B cell (primary cell): ENCODE results near the gene GAL3ST2. TPM values are rescaled to one million over a fixed set of nuclear protein-coding genes. Genes with fewer than 3 reads are reported as not detected.

Experiments used
- ATAC-seq: fragments of 200-7000 bp; cut with Tn5 transposase; one replicate; pipeline ENCODE4 v1.10.0; 2021; ENCODE audit warnings: low read depth, mild to moderate bottlenecking, moderate number of reproducible peaks, moderate library complexity
- CTCF ChIA-PET: fragments of 350-600 bp; sonication (Branson Sonifier 250); formaldehyde crosslinking; loops from one replicate; lab custom pipeline; 2021; ENCODE audit warnings: antibody characterized with exemption, inconsistent platforms; lab: Charles Lee
- POLR2A ChIA-PET: fragments of 350-600 bp; sonication (Branson Sonifier 250); formaldehyde crosslinking; loops from one replicate; lab custom pipeline; 2021; ENCODE audit warnings: antibody characterized with exemption; lab: Charles Lee
- DNase-seq: peaks from one replicate; pipeline ENCODE4 v3.0.0; 2013
- H2AFZ ChIP-seq: 2 replicates; pipeline ENCODE4 v1.6.1; 2012; ENCODE audit warnings: mild to moderate bottlenecking, low read depth, low read length; ENCODE audit not compliant: insufficient read depth, poor library complexity, severe bottlenecking
- H3K27ac ChIP-seq, 2 donors: 1 replicate in 1 of 2; 2 replicates in 1 of 2; pipeline ENCODE4 v1.5.1; 2012 to 2013; ENCODE audit warnings: low read length in 2 of 2, mild to moderate bottlenecking in 2 of 2, moderate library complexity in 1 of 2
- H3K27me3 ChIP-seq, 4 experiments: fragments of 200-600 bp in 1 of 4; sonication (generic) in 1 of 4; replicated peaks in 1 of 4; 1 replicate in 2 of 4; 2 replicates in 2 of 4; pipeline versions ENCODE4 v1.6.1 to v1.7.0; 2013 to 2016; ENCODE audit warnings: low read length in 3 of 4, mild to moderate bottlenecking in 2 of 4, mixed read lengths in 1 of 4, moderate library complexity in 1 of 4; ENCODE audit not compliant: insufficient read depth in 4 of 4, control insufficient read depth in 3 of 4; ENCODE audit errors: control extremely low read depth in 1 of 4
- H3K36me3 ChIP-seq, 2 experiments: replicated peaks in 1 of 2; 1 replicate in 1 of 2; 2 replicates in 1 of 2; pipeline versions ENCODE4 v1.6.1 to v1.7.1; 2013; ENCODE audit warnings: low read length in 1 of 2; ENCODE audit not compliant: insufficient read depth in 2 of 2, control insufficient read depth in 1 of 2; ENCODE audit errors: control extremely low read depth in 1 of 2, extremely low read depth in 1 of 2
- H3K4me1 ChIP-seq, 2 donors: fragments of 200-600 bp in 1 of 2; sonication (generic) in 1 of 2; 1 replicate in 1 of 2; 2 replicates in 1 of 2; pipeline versions ENCODE4 v1.5.1 to v1.6.1; 2013 to 2017; ENCODE audit warnings: low read length in 2 of 2; ENCODE audit not compliant: control insufficient read depth in 2 of 2, insufficient read depth in 2 of 2
- H3K4me2 ChIP-seq: replicated peaks from 2 replicates; pipeline ENCODE3; 2012; ENCODE audit warnings: mild to moderate bottlenecking, low read depth, low read length; ENCODE audit not compliant: poor library complexity, severe bottlenecking
- H3K4me3 ChIP-seq, 5 experiments: fragments of 200-600 bp in 1 of 5; sonication (generic) in 1 of 5; 1 replicate in 3 of 5; 2 replicates in 2 of 5; pipeline versions ENCODE4 v1.5.1 to v1.7.0; 2011 to 2016; ENCODE audit warnings: low read length in 4 of 5, mild to moderate bottlenecking in 4 of 5, low read depth in 2 of 5, control low read depth in 1 of 5, moderate library complexity in 1 of 5; ENCODE audit not compliant: insufficient read depth in 1 of 5; ENCODE audit errors: control extremely low read depth in 1 of 5, extremely low read depth in 1 of 5
- H3K79me2 ChIP-seq: fragments of 200-600 bp; sonication (generic); one replicate; pipeline ENCODE4 v1.6.0; 2016; ENCODE audit warnings: low read length; ENCODE audit not compliant: control insufficient read depth, insufficient read depth
- H3K9ac ChIP-seq: fragments of 200-600 bp; sonication (generic); 2 replicates; pipeline ENCODE4 v1.6.1; 2017; ENCODE audit warnings: mild to moderate bottlenecking, low read length, moderate library complexity
- H3K9me3 ChIP-seq, 3 donors: one replicate each; pipeline versions ENCODE4 v1.6.1 to v1.7.1; 2013; ENCODE audit warnings: low read length in 2 of 3; ENCODE audit not compliant: control insufficient read depth in 2 of 3, insufficient read depth in 1 of 3; ENCODE audit errors: control extremely low read depth in 1 of 3
- H4K20me1 ChIP-seq: 2 replicates; pipeline ENCODE4 v1.6.0; 2012; ENCODE audit warnings: mild to moderate bottlenecking, low read length; ENCODE audit not compliant: insufficient read depth, control insufficient read depth, poor library complexity, severe bottlenecking
- H3K27ac Mint-ChIP-seq: one replicate; pipeline ENCODE4 v1.8.0; 2021; ENCODE audit warnings: mixed read lengths
- H3K27me3 Mint-ChIP-seq: one replicate; pipeline ENCODE4 v1.8.0; 2021; ENCODE audit warnings: mixed read lengths
- H3K4me1 Mint-ChIP-seq: one replicate; pipeline ENCODE4 v1.8.0; 2021; ENCODE audit warnings: mixed read lengths
- H3K4me3 Mint-ChIP-seq: one replicate; pipeline ENCODE4 v1.8.0; 2021; ENCODE audit warnings: mixed read lengths
- H3K9me3 Mint-ChIP-seq: one replicate; pipeline ENCODE4 v1.8.0; 2022; ENCODE audit warnings: mixed read lengths; ENCODE audit not compliant: insufficient read depth
- CTCF ChIP-seq: fragments of 200-600 bp; IDR thresholded peaks from one replicate; pipeline ENCODE4 v1.8.0; 2022; ENCODE audit warnings: antibody characterized with exemption, mild to moderate bottlenecking
- EZH2 ChIP-seq: IDR thresholded peaks from 2 replicates; pipeline ENCODE4 v1.6.1; 2012; ENCODE audit warnings: borderline replicate concordance, low read depth, mild to moderate bottlenecking, moderate library complexity, low read length; ENCODE audit not compliant: insufficient read depth, poor library complexity, severe bottlenecking
- WGBS: methylation state at CpG from one replicate; pipeline ENCODE4 v1.1.5; 2013; ENCODE audit warnings: missing lambda C conversion rate; ENCODE audit not compliant: insufficient coverage; 5-methylcytosine and 5-hydroxymethylcytosine counted together
- intact Hi-C: fragments of 100-400 bp; cut with micrococcal nuclease; formaldehyde crosslinking; loops from one replicate; pipeline ENCODE4 v1.10.0; 2022
- polyA plus RNA-seq: library from polyadenylated mRNA; depleted of rRNA; stranded (reverse); fragments of >200 nt; gene quantifications from 2 replicates; pipeline ENCODE4 v1.2.3, GENCODE V29; 2012
- total RNA-seq, 2 donors: library from RNA; stranded (reverse); fragments of 120-200 nt in 1 of 2; gene quantifications; 1 replicate in 1 of 2; 2 replicates in 1 of 2; pipeline versions ENCODE4 v1.2.3 to v1.2.4, GENCODE V29; 2013 to 2022

GAL3ST2 gene
- total and polyA plus RNA-seq, 2 donors (not counting 1 experiment from before 2014, with no cell fraction given), result 0.10 TPM; not detected in 1

- TF ChIP-seq EZH2 (no peak), CTCF (no peak)
- H3K4me1 ChIP-seq, result peaks cover 0 to 15% of the 10 kb centered on the region in 2 donors
- H4K20me1 ChIP-seq, result no peaks in the 10 kb centered on the region
- no peaks in the 10 kb centered on the region for H3K36me3 ChIP-seq
- H3K4me2 ChIP-seq, result no peak overlapping the region
- DNase-seq (no peak), ATAC-seq (no peak)
- H3K27me3 Mint-ChIP-seq, result no peaks in the 10 kb centered on the region
- H3K9ac ChIP-seq, result no peak overlapping the region
- H2AFZ ChIP-seq, result no peak overlapping the region
- no peak overlapping the region for H3K27ac Mint-ChIP-seq
- no peaks in the 10 kb centered on the region for H3K27me3 ChIP-seq
- no peaks in the 10 kb centered on the region for H3K79me2 ChIP-seq
- no peaks in the 10 kb centered on the region for H3K9me3 Mint-ChIP-seq
- POLR2A ChIA-PET, result no interaction called here
- intact Hi-C loops, result no loop called here
- H3K4me1 Mint-ChIP-seq, result peaks cover 9% of the 10 kb centered on the region
- no peak overlapping the region for H3K4me3 Mint-ChIP-seq
- no peak overlapping the region for H3K4me3 ChIP-seq
- no peaks in the 10 kb centered on the region for H3K9me3 ChIP-seq
- no peak overlapping the region for H3K27ac ChIP-seq
- 95% methylated on average over 11 of the region's 11 CpGs for WGBS
- CTCF ChIA-PET, result no interaction called here
Observed at GRCh38 chr2:241768850-241769249, 7.8 kb upstream of the GAL3ST2 start.

- no peaks in the 10 kb centered on the region for H3K27me3 Mint-ChIP-seq
- intact Hi-C loops, result no loop called here
- H3K9me3 Mint-ChIP-seq, result no peaks in the 10 kb centered on the region
- H3K27ac Mint-ChIP-seq, result no peak overlapping the region
- H3K36me3 ChIP-seq, result no peaks in the 10 kb centered on the region
- no peak overlapping the region for H3K4me2 ChIP-seq
- no peak overlapping the region for H2AFZ ChIP-seq
- DNase-seq (no peak), ATAC-seq (no peak)
- H3K79me2 ChIP-seq, result no peaks in the 10 kb centered on the region
- H3K4me3 ChIP-seq, result no peak overlapping the region
- WGBS, result 87% methylated on average over 13 of the region's 13 CpGs
- no peak for TF ChIP-seq CTCF
- TF ChIP-seq EZH2, result no peak
- ChIA-PET CTCF (no interaction called here), POLR2A (no interaction called here)
- no peak overlapping the region for H3K27ac ChIP-seq
- no peaks in the 10 kb centered on the region for H4K20me1 ChIP-seq
- H3K4me3 Mint-ChIP-seq, result no peak overlapping the region
- H3K9me3 ChIP-seq, result no peaks in the 10 kb centered on the region
- peaks cover 0 to 1% (median 0%) of the 10 kb centered on the region in 4 experiments for H3K27me3 ChIP-seq
- H3K4me1 ChIP-seq, result peaks cover 0 to 15% of the 10 kb centered on the region in 2 donors
- H3K9ac ChIP-seq, result no peak overlapping the region
- H3K4me1 Mint-ChIP-seq, result peaks cover 9% of the 10 kb centered on the region
Observed at GRCh38 chr2:241769819-241770184, 6.8 kb upstream of the GAL3ST2 start.
